HEK293 (cell line): ENCODE data around the gene HOXC5.

Experiments
- CTCF ChIA-PET: fragments of 350-600 bp; formaldehyde crosslinking; extraction: SDS; loops from one replicate; lab custom pipeline; 2021; ENCODE audit warnings: antibody characterized with exemption; lab: Yijun Ruan, JAX
- POLR2A ChIA-PET: fragments of 300-600 bp; formaldehyde crosslinking; extraction: SDS; loops from one replicate; lab custom pipeline; 2020; ENCODE audit warnings: antibody characterized with exemption, inconsistent platforms; lab: Yijun Ruan, JAX
- H3K27ac ChIP-seq: fragments of 200-500 bp; sonication (Bioruptor generic); 2 replicates; pipeline ENCODE4 v1.5.1; 2014; ENCODE audit warnings: low read depth, low read length, control low read depth, inconsistent platforms; ENCODE audit errors: extremely low read depth
- H3K36me3 ChIP-seq, 2 experiments: fragments of 200-500 bp in 1 of 2; sonication (Bioruptor generic) in 1 of 2; 1 replicate in 1 of 2; 2 replicates in 1 of 2; pipeline ENCODE4 v1.5.1; 2014 to 2017; ENCODE audit warnings: inconsistent platforms in 2 of 2, low read length in 2 of 2; ENCODE audit not compliant: control insufficient read depth in 2 of 2, insufficient read depth in 1 of 2
- H3K4me1 ChIP-seq: fragments of 200-500 bp; sonication (Bioruptor generic); 2 replicates; pipeline ENCODE4 v1.5.1; 2014; ENCODE audit warnings: mild to moderate bottlenecking, low read length, inconsistent platforms; ENCODE audit not compliant: control insufficient read depth, insufficient read depth
- H3K4me3 ChIP-seq: 2 replicates; pipeline ENCODE4 v1.5.1; 2011; ENCODE audit warnings: low read depth, mild to moderate bottlenecking, control low read depth, low read length, moderate library complexity
- H3K9me3 ChIP-seq: fragments of 200-500 bp; sonication (Bioruptor generic); 2 replicates; pipeline ENCODE4 v1.5.1; 2014; ENCODE audit warnings: low read depth, low read length, inconsistent platforms; ENCODE audit not compliant: control insufficient read depth, insufficient read depth
- GLI2 ChIP-seq: fragments of 450-650 bp; formaldehyde crosslinking; IDR thresholded peaks from 2 replicates; pipeline ENCODE4; 2017; ENCODE audit warnings: missing biosample characterization, missing genetic modification characterization, low read depth, borderline replicate concordance
- GLIS2 ChIP-seq: fragments of 450-650 bp; formaldehyde crosslinking; IDR thresholded peaks from 2 replicates; pipeline ENCODE4 v1.5.1; 2016; ENCODE audit warnings: missing biosample characterization, missing genetic modification characterization
- ZBTB48 ChIP-seq: fragments of 450-650 bp; formaldehyde crosslinking; IDR thresholded peaks from 2 replicates; pipeline ENCODE4 v1.5.1; 2016; ENCODE audit warnings: missing biosample characterization, missing genetic modification characterization
- ZFP41 ChIP-seq: fragments of 450-650 bp; formaldehyde crosslinking; IDR thresholded peaks from 2 replicates; pipeline ENCODE4 v1.5.1; 2016; ENCODE audit warnings: missing biosample characterization, missing genetic modification characterization, borderline replicate concordance
- ZFP69B ChIP-seq: fragments of 450-650 bp; formaldehyde crosslinking; IDR thresholded peaks from 2 replicates; pipeline ENCODE4 v1.5.1; 2016; ENCODE audit warnings: missing biosample characterization, missing genetic modification characterization
- ZNF121 ChIP-seq: fragments of 450-650 bp; formaldehyde crosslinking; IDR thresholded peaks from 2 replicates; pipeline ENCODE4 v1.5.1; 2016; ENCODE audit warnings: missing biosample characterization, missing genetic modification characterization
- ZNF155 ChIP-seq: fragments of 450-650 bp; formaldehyde crosslinking; IDR thresholded peaks from 2 replicates; pipeline ENCODE4 v1.5.1; 2016; ENCODE audit warnings: missing biosample characterization, missing genetic modification characterization
- ZNF24 ChIP-seq: fragments of 450-650 bp; formaldehyde crosslinking; IDR thresholded peaks from 2 replicates; pipeline ENCODE4 v1.5.1; 2016; ENCODE audit warnings: missing biosample characterization, missing genetic modification characterization
- ZNF473 ChIP-seq: fragments of 450-650 bp; formaldehyde crosslinking; IDR thresholded peaks from 2 replicates; pipeline ENCODE4 v1.5.1; 2017; ENCODE audit warnings: missing biosample characterization, missing genetic modification characterization
- ZNF548 ChIP-seq: fragments of 450-650 bp; formaldehyde crosslinking; IDR thresholded peaks from 2 replicates; pipeline ENCODE4 v1.5.1; 2016; ENCODE audit warnings: missing biosample characterization, missing genetic modification characterization
- ZNF600 ChIP-seq: fragments of 450-650 bp; formaldehyde crosslinking; IDR thresholded peaks from 2 replicates; pipeline ENCODE4 v1.5.1; 2016; ENCODE audit warnings: missing biosample characterization, missing genetic modification characterization
- ZNF623 ChIP-seq: fragments of 450-650 bp; formaldehyde crosslinking; IDR thresholded peaks from 2 replicates; pipeline ENCODE4 v1.5.1; 2016; ENCODE audit warnings: missing biosample characterization, missing genetic modification characterization
- ZNF629 ChIP-seq: fragments of 450-650 bp; formaldehyde crosslinking; IDR thresholded peaks from 2 replicates; pipeline ENCODE4 v1.5.1; 2017; ENCODE audit warnings: missing biosample characterization, missing genetic modification characterization
- ZNF660 ChIP-seq: fragments of 450-650 bp; IDR thresholded peaks from 2 replicates; pipeline ENCODE4 v1.5.1; 2018; ENCODE audit warnings: missing biosample characterization, mild to moderate bottlenecking, missing genetic modification characterization
- ZNF664 ChIP-seq: fragments of 450-650 bp; formaldehyde crosslinking; IDR thresholded peaks from 2 replicates; pipeline ENCODE4 v1.5.1; 2016; ENCODE audit warnings: missing biosample characterization, missing genetic modification characterization
- ZNF76 ChIP-seq: fragments of 450-650 bp; formaldehyde crosslinking; IDR thresholded peaks from 2 replicates; pipeline ENCODE4; 2016; ENCODE audit warnings: low read depth, missing biosample characterization, missing genetic modification characterization, borderline replicate concordance
- ZNF785 ChIP-seq: fragments of 450-650 bp; formaldehyde crosslinking; IDR thresholded peaks from 2 replicates; pipeline ENCODE4 v1.5.1; 2016; ENCODE audit warnings: missing biosample characterization, missing genetic modification characterization
- TF ChIP-seq, protein P1 (sequence below): fragments of 450-650 bp; formaldehyde crosslinking; IDR thresholded peaks from 2 replicates; pipeline ENCODE4 v1.5.1; 2017; ENCODE audit warnings: missing biosample characterization, mild to moderate bottlenecking, missing genetic modification characterization, moderate library complexity
- TF ChIP-seq, protein P2 (sequence below): fragments of 450-650 bp; formaldehyde crosslinking; IDR thresholded peaks from 2 replicates; pipeline ENCODE4 v1.5.1; 2016; ENCODE audit warnings: missing biosample characterization, missing genetic modification characterization
- TF ChIP-seq, protein P3 (sequence below): fragments of 450-650 bp; formaldehyde crosslinking; IDR thresholded peaks from 2 replicates; pipeline ENCODE4 v1.5.1; 2017; ENCODE audit warnings: missing biosample characterization, missing genetic modification characterization
- TF ChIP-seq, protein P4 (sequence below): fragments of 450-650 bp; formaldehyde crosslinking; conservative IDR thresholded peaks from 2 replicates; pipeline ENCODE4 v1.5.1; 2016; ENCODE audit warnings: low read depth, missing biosample characterization, missing genetic modification characterization

Gene HOXC5

DNA sequence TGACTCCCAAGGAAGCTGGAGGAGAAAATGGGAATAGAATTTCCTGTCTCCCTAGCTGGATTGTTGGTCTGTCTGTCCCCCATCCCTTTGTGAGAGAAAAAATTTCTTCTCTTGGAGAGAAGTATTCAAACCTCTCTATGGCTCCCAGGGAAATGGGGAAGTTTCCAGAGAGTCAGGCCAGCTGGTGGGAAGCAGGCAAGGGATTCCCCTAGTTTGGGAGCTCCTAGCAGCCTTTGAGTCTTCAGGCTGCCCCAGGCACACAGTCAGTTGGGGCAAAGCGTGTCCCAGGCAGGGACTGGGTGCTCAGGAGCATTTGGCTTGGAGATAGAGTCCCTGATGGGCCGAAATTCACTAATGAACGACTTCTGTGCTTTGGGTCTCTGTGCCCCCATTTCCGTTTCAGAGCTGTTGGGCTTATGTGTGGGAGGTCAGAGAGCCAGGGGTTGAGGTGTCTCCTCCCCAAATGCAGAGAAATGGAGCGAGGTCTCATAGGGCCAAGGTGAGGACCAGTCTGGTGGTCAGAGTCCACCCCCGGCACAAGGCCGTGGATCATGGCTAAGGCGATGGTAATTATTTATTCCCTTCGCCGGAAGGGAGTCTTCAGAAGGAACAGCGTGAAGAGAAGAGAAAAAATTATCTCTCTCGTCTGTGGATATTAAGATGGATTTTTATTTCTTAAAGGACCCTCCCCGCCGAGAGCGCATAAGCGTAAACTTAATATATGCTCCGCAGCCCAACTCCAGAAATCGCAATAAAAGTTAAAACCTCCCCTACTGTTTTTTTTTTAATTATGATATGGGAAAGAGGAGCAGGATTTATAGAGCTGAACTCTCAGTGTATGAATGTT lies 39.5 kb upstream of the HOXC5 start (continued):
- TF ChIP-seq, protein P1, sequence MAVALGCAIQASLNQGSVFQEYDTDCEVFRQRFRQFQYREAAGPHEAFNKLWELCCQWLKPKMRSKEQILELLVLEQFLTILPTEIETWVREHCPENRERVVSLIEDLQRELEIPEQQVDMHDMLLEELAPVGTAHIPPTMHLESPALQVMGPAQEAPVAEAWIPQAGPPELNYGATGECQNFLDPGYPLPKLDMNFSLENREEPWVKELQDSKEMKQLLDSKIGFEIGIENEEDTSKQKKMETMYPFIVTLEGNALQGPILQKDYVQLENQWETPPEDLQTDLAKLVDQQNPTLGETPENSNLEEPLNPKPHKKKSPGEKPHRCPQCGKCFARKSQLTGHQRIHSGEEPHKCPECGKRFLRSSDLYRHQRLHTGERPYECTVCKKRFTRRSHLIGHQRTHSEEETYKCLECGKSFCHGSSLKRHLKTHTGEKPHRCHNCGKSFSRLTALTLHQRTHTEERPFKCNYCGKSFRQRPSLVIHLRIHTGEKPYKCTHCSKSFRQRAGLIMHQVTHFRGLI (tag by site-specific recombination): 0 out of 2 replicates have a peak, but pooled peaks have one; percentile 9

DNA sequence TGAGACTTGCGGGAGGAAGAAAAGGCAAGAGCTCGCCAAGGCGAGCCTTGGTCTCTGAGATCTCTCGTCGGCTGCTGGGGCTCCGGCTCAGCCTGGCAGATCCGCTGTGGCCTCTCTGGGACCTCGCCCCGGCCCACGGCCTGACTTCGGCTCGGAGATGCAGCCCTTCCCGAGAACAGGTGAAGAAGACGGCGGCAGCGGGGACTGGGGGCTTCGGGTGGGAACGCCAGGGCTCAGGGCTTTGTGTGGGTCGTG lies 38.9 kb upstream of the HOXC5 start:
- H3K4me3 ChIP-seq: no peak overlapping the region
- H3K9me3 ChIP-seq: no peaks in the 10 kb centered on the region
- no peak for TF ChIP-seq ZBTB48 (tag by site-specific recombination)
- no peak for TF ChIP-seq ZNF660
- no peak for TF ChIP-seq ZNF629 (tag by site-specific recombination)
- no peak for TF ChIP-seq ZNF76 (tag by site-specific recombination)
- TF ChIP-seq ZNF600 (tag by site-specific recombination): no peak
- no peak for TF ChIP-seq ZFP69B (tag by site-specific recombination)
- TF ChIP-seq GLI2: no peak
- no peak for TF ChIP-seq ZNF155 (tag by site-specific recombination)
- TF ChIP-seq ZNF664 (tag by site-specific recombination): no peak
- TF ChIP-seq ZFP41: no peak
- TF ChIP-seq ZNF121 (tag by site-specific recombination): no peak
- TF ChIP-seq ZNF473 (tag by site-specific recombination): no peak
- TF ChIP-seq ZNF24 (tag by site-specific recombination): no peak
- no peak for TF ChIP-seq ZNF623
- no peak for TF ChIP-seq GLIS2
- no peak for TF ChIP-seq ZNF785 (tag by site-specific recombination)
- TF ChIP-seq, protein P2, sequence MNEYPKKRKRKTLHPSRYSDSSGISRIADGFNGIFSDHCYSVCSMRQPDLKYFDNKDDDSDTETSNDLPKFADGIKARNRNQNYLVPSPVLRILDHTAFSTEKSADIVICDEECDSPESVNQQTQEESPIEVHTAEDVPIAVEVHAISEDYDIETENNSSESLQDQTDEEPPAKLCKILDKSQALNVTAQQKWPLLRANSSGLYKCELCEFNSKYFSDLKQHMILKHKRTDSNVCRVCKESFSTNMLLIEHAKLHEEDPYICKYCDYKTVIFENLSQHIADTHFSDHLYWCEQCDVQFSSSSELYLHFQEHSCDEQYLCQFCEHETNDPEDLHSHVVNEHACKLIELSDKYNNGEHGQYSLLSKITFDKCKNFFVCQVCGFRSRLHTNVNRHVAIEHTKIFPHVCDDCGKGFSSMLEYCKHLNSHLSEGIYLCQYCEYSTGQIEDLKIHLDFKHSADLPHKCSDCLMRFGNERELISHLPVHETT (tag by site-specific recombination): no peak
- TF ChIP-seq, protein P3, sequence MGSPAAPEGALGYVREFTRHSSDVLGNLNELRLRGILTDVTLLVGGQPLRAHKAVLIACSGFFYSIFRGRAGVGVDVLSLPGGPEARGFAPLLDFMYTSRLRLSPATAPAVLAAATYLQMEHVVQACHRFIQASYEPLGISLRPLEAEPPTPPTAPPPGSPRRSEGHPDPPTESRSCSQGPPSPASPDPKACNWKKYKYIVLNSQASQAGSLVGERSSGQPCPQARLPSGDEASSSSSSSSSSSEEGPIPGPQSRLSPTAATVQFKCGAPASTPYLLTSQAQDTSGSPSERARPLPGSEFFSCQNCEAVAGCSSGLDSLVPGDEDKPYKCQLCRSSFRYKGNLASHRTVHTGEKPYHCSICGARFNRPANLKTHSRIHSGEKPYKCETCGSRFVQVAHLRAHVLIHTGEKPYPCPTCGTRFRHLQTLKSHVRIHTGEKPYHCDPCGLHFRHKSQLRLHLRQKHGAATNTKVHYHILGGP (tag by site-specific recombination): no peak
- TF ChIP-seq, protein P4, sequence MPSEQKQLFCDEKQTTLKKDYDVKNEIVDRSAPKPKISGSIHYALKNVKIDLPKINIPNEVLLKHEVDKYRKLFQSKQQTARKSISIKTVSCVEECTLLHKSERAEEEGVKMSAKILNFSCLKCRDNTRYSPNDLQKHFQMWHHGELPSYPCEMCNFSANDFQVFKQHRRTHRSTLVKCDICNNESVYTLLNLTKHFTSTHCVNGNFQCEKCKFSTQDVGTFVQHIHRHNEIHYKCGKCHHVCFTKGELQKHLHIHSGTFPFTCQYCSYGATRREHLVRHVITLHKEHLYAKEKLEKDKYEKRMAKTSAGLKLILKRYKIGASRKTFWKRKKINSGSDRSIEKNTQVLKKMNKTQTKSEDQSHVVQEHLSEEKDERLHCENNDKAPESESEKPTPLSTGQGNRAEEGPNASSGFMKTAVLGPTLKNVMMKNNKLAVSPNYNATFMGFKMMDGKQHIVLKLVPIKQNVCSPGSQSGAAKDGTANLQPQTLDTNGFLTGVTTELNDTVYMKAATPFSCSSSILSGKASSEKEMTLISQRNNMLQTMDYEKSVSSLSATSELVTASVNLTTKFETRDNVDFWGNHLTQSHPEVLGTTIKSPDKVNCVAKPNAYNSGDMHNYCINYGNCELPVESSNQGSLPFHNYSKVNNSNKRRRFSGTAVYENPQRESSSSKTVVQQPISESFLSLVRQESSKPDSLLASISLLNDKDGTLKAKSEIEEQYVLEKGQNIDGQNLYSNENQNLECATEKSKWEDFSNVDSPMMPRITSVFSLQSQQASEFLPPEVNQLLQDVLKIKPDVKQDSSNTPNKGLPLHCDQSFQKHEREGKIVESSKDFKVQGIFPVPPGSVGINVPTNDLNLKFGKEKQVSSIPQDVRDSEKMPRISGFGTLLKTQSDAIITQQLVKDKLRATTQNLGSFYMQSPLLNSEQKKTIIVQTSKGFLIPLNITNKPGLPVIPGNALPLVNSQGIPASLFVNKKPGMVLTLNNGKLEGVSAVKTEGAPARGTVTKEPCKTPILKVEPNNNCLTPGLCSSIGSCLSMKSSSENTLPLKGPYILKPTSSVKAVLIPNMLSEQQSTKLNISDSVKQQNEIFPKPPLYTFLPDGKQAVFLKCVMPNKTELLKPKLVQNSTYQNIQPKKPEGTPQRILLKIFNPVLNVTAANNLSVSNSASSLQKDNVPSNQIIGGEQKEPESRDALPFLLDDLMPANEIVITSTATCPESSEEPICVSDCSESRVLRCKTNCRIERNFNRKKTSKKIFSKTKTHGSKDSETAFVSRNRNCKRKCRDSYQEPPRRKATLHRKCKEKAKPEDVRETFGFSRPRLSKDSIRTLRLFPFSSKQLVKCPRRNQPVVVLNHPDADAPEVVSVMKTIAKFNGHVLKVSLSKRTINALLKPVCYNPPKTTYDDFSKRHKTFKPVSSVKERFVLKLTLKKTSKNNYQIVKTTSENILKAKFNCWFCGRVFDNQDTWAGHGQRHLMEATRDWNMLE (tag by site-specific recombination): no peak
- TF ChIP-seq ZNF548 (tag by site-specific recombination): no peak
- no peak overlapping the region; the same call in 1 of the 2 replicates for H3K27ac ChIP-seq
- H3K36me3 ChIP-seq: no peaks in the 10 kb centered on the region
- POLR2A ChIA-PET: interaction anchor here (0.6 kb wide), 1 partner anchor 24 kb away, joined by 5 read pairs; no protein-coding TSS in a partner anchor
- H3K4me1 ChIP-seq: peaks cover 43% of the 10 kb centered on the region
- CTCF ChIA-PET: interaction anchor here (1.7 kb wide), 1 partner anchor 9 kb away, joined by 10 read pairs; the partner anchor contains the start of gene HOXC10
